ENCODE data around the gene ADRA2C.

ADRA2C gene

GRCh38 chr4:3775005-3775404 is 8.8 kb downstream of the ADRA2C start:
- H3K27me3 ChIP-seq (ENCODE audit: control insufficient read depth, insufficient read depth, low read length) = no peaks in the 10 kb centered on the region

DNA sequence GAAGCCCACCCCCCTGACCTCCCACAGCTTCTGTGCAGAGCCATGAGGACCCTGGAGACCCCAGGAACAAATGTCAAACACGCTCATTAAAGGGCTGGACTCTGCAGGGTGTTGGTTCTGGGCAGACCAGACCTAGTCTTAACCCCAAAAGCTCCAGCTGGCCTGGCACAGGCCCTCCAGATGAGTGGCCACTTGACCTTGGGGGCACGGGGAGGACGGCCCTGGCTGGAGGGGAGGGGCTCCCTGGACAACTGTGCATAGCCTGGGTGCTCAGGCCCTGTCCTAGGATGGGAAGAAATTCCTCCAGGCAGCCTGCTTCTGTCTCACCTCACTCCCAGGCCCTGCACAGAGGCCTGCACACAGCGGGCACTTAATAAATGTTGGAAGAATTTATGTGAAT is 9.4 kb downstream of the ADRA2C start:
- Histone ChIP-seq H3K9ac (ENCODE audit: low read depth, low read length) (no peak overlapping the region), H3K36me3 (ENCODE audit: control insufficient read depth, insufficient read depth, low read length) (no peaks in the 10 kb centered on the region), H3K9me3 (ENCODE audit: control insufficient read depth, insufficient read depth, low read length) (no peaks in the 10 kb centered on the region), H3K27me3 (ENCODE audit: control insufficient read depth, insufficient read depth, low read length) (no peaks in the 10 kb centered on the region), H3K4me1 (ENCODE audit: control insufficient read depth, insufficient read depth, low read length) (no peaks in the 10 kb centered on the region), H3K4me3 (ENCODE audit: low read depth, low read length) (no peak overlapping the region)

More at GRCh38 chr4:3775005-3775404, 8.8 kb downstream of the ADRA2C start:
- Histone ChIP-seq H3K4me1 (ENCODE audit: control insufficient read depth, insufficient read depth, low read length) (no peaks in the 10 kb centered on the region), H3K9ac (ENCODE audit: low read depth, low read length) (no peak overlapping the region), H3K4me3 (ENCODE audit: low read depth, low read length) (no peak overlapping the region), H3K36me3 (ENCODE audit: control insufficient read depth, insufficient read depth, low read length) (no peaks in the 10 kb centered on the region), H3K9me3 (ENCODE audit: control insufficient read depth, insufficient read depth, low read length) (no peaks in the 10 kb centered on the region)

- H3K4me1 ChIP-seq (ENCODE audit: control insufficient read depth, insufficient read depth, low read length) = no peaks in the 10 kb centered on the region
- no peaks in the 10 kb centered on the region for H3K9me3 ChIP-seq (ENCODE audit: control insufficient read depth, insufficient read depth, low read length)
- H3K27me3 ChIP-seq (ENCODE audit: control insufficient read depth, insufficient read depth, low read length) = no peaks in the 10 kb centered on the region
- no peak overlapping the region for H3K4me3 ChIP-seq (ENCODE audit: low read depth, low read length)
- H3K36me3 ChIP-seq (ENCODE audit: control insufficient read depth, insufficient read depth, low read length) = no peaks in the 10 kb centered on the region
- H3K9ac ChIP-seq (ENCODE audit: low read depth, low read length) = no peak overlapping the region
Measured at GRCh38 chr4:3776166-3777032, 10.2 kb downstream of the ADRA2C start.

GRCh38 chr4:3777033-3777390 is 10.8 kb downstream of the ADRA2C start:
- H3K9ac ChIP-seq (ENCODE audit: low read depth, low read length) = no peak overlapping the region
- no peaks in the 10 kb centered on the region for H3K27me3 ChIP-seq (ENCODE audit: control insufficient read depth, insufficient read depth, low read length)
- H3K9me3 ChIP-seq (ENCODE audit: control insufficient read depth, insufficient read depth, low read length) = no peaks in the 10 kb centered on the region

GRCh38 chr4:3777669-3778068 is 11.5 kb downstream of the ADRA2C start:
- Histone ChIP-seq H3K4me3 (ENCODE audit: low read depth, low read length) (no peak overlapping the region), H3K27me3 (ENCODE audit: control insufficient read depth, insufficient read depth, low read length) (no peaks in the 10 kb centered on the region), H3K9me3 (ENCODE audit: control insufficient read depth, insufficient read depth, low read length) (no peaks in the 10 kb centered on the region), H3K4me1 (ENCODE audit: control insufficient read depth, insufficient read depth, low read length) (no peaks in the 10 kb centered on the region), H3K9ac (ENCODE audit: low read depth, low read length) (no peak overlapping the region), H3K36me3 (ENCODE audit: control insufficient read depth, insufficient read depth, low read length) (no peaks in the 10 kb centered on the region)

More at GRCh38 chr4:3777033-3777390, 10.8 kb downstream of the ADRA2C start:
- Histone ChIP-seq H3K36me3 (ENCODE audit: control insufficient read depth, insufficient read depth, low read length) (no peaks in the 10 kb centered on the region), H3K4me3 (ENCODE audit: low read depth, low read length) (no peak overlapping the region), H3K4me1 (ENCODE audit: control insufficient read depth, insufficient read depth, low read length) (no peaks in the 10 kb centered on the region)

DNA sequence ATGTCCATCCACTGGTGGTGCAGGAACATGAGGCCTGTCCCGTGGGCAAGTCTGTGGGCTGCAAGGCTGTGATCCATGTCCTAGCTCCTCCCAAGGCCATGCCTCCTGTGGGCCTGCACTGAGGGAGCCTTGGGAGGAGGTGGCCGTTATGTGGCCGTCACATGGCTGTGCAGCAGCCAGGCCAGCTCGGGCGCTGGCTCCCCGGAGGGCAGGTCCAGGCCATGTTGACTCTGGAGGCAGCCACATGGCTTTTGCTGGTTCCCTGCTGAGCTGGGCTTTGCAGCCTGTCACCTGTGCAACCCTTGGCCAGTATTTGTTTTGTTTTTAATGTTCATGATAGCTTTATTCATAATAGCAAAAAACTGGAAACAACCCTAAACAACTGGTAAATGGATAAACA is 13.3 kb downstream of the ADRA2C start:
- no peaks in the 10 kb centered on the region for H3K36me3 ChIP-seq (ENCODE audit: control insufficient read depth, insufficient read depth, low read length)
- no peaks in the 10 kb centered on the region for H3K9me3 ChIP-seq (ENCODE audit: control insufficient read depth, insufficient read depth, low read length)
- H3K9ac ChIP-seq (ENCODE audit: low read depth, low read length) = no peak overlapping the region
- H3K27me3 ChIP-seq (ENCODE audit: control insufficient read depth, insufficient read depth, low read length) = no peaks in the 10 kb centered on the region
- no peak overlapping the region for H3K4me3 ChIP-seq (ENCODE audit: low read depth, low read length)
- no peaks in the 10 kb centered on the region for H3K4me1 ChIP-seq (ENCODE audit: control insufficient read depth, insufficient read depth, low read length)

DNA sequence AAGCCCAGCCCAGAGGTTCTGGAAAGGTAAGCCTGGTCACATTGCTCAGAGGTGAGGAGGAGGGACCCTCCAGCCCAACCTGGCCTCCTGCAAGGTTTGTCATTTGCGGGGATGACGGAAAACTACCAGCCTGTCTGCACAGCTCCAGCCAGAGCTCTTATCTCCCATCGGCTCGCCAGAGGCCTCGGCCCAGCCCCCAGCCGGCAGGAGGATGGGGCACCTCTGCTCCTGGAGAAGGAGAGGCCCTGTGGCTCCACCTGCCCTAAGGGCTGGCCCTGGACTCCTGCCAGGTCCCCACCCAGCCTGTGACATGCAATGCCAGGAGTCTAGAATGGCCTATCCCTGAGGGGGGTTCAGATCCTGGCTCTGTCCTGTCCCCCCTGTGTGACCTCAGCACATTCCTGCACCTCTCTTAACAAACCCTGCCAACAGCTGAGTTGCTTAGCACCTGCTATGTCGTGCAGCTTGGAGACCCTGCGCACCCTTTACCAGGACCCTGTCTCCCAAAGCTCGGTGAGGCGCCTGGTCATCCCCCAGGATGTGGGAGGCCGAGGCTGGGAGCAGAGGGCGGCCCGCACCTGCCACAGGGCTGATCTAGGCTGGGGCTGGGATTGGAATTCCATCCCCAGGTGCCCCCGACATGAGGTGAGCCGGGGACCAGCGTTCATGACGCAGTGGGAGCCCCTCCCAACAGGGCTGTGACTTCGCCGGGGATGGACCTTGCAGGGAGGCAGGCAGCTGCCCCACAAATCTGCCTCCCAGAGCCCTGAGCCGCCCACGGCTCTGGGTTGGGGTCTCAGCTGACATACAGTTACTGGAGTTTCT is 14.4 kb downstream of the ADRA2C start:
- no peaks in the 10 kb centered on the region for H3K4me1 ChIP-seq (ENCODE audit: control insufficient read depth, insufficient read depth, low read length)
- no peaks in the 10 kb centered on the region for H3K9me3 ChIP-seq (ENCODE audit: control insufficient read depth, insufficient read depth, low read length)
- H3K4me3 ChIP-seq (ENCODE audit: low read depth, low read length) = no peak overlapping the region
- no peaks in the 10 kb centered on the region for H3K27me3 ChIP-seq (ENCODE audit: control insufficient read depth, insufficient read depth, low read length)
- no peaks in the 10 kb centered on the region for H3K36me3 ChIP-seq (ENCODE audit: control insufficient read depth, insufficient read depth, low read length)
- no peak overlapping the region for H3K9ac ChIP-seq (ENCODE audit: low read depth, low read length)

DNA sequence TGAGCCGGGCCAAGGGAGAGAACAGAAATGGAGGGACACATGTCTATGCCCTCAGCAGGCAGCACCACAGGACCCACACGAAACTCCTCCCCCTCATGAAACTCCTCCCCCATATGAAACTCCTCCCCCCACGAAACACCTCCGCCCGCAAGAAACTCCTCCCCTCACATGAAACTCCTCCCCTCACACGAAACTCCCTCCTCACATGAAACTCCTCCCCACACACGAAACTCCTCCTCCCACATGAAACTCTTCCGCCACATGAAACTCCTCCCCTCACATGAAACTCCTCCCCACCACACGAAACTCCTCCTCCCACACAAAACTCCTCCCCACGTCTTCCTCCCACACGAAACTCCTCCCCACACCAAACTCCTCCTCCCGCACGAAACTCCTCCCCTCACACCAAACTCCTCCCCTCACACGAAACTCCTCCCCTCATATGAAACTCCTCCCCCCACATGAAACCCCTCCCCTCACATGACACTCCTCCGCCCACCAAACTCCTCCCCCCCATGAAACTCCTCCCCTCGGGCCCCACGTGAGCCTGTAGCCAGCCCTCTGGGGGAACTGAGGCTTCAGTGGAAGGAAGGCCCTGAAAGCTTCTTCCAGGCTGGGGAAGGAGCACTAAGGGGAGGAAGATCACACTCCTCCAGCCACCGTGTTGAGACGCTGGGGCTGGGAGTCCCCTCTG is 15.2 kb downstream of the ADRA2C start:
- no peak overlapping the region for H3K9ac ChIP-seq (ENCODE audit: low read depth, low read length)
- H3K4me3 ChIP-seq (ENCODE audit: low read depth, low read length) = no peak overlapping the region
- H3K27me3 ChIP-seq (ENCODE audit: control insufficient read depth, insufficient read depth, low read length) = no peaks in the 10 kb centered on the region
- no peaks in the 10 kb centered on the region for H3K4me1 ChIP-seq (ENCODE audit: control insufficient read depth, insufficient read depth, low read length)
- H3K9me3 ChIP-seq (ENCODE audit: control insufficient read depth, insufficient read depth, low read length) = no peaks in the 10 kb centered on the region
- no peaks in the 10 kb centered on the region for H3K36me3 ChIP-seq (ENCODE audit: control insufficient read depth, insufficient read depth, low read length)

DNA sequence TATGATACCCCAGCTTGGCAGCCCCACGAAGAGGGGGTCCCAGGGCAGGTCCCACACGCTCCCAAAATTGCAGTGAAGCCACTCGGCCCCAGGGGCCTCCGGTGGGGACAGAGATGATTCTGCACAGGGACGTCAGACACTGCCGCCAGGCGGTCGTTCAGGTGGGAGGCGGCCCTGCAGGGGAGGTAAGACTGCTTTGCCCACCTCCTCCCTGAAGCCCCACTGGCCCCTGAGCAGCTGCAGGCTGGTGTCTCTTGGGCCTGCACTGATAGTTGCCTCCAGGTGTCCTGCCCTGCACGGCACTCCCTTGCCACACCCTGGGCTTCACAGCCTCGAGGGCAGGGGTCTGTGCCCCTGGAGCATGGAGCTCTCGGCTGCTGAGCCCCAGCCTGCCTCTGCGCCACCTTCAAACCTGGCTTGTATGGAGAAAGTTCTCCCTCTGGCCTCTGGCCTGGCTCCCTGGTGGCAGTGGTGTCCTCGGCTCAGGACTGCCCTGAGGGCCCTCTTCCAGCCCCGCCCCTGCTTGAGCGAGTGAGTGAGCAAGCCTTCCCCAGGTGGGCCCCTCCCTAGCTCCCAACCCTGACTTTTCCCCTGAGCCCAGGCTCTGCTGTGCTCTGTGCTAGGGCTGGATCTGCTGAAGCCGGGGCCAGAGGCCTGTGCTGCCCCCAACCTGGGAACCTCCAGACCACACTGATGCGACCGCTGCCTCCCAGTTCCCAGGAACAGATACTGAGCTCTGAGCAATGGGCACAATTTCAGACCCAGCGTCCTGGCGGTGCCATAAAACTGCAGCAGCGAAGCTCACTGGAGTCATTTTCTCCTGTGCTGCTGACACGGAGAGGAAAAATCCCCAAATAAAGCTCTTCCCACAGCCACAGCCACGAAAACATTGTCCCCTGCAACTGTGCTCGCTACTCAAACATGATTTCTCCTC is 16.1 kb downstream of the ADRA2C start:
- no peaks in the 10 kb centered on the region for H3K9me3 ChIP-seq (ENCODE audit: control insufficient read depth, insufficient read depth, low read length)
- H3K36me3 ChIP-seq (ENCODE audit: control insufficient read depth, insufficient read depth, low read length) = no peaks in the 10 kb centered on the region
- no peaks in the 10 kb centered on the region for H3K27me3 ChIP-seq (ENCODE audit: control insufficient read depth, insufficient read depth, low read length)
- H3K4me3 ChIP-seq (ENCODE audit: low read depth, low read length) = no peak overlapping the region
- no peak overlapping the region for H3K9ac ChIP-seq (ENCODE audit: low read depth, low read length)
- H3K4me1 ChIP-seq (ENCODE audit: control insufficient read depth, insufficient read depth, low read length) = no peaks in the 10 kb centered on the region

DNA sequence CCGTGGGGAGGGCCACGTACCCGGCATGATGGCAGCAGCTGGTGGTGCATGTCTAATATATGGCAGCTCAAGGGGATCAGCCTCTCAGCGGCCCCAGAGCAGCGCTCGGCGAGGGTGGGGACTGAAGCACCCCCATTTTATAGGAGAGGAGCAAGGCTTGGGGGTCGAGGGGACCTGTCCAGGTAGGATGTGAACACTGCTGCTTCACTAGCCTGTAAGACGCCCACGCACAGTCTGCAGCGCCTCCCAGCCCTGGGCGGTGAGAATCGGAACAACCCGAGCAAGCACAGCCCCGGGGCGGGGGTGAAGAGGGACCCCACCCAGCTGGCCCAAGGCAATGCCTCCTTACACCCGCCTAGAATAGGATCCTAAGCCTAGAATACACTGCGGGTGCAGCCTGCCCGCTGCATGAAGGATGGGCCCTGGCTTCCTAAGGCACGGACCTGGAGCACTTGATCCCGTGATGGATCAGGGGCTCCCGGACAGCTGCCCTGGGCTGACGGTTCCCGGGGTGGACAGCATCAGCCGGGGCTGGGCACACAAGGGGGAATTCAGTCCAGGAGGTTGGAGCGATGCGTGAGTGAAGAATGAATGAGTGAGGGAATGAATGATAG is 17.6 kb downstream of the ADRA2C start:
- Histone ChIP-seq H3K27me3 (ENCODE audit: control insufficient read depth, insufficient read depth, low read length) (no peaks in the 10 kb centered on the region), H3K9ac (ENCODE audit: low read depth, low read length) (no peak overlapping the region), H3K9me3 (ENCODE audit: control insufficient read depth, insufficient read depth, low read length) (no peaks in the 10 kb centered on the region), H3K36me3 (ENCODE audit: control insufficient read depth, insufficient read depth, low read length) (no peaks in the 10 kb centered on the region), H3K4me3 (ENCODE audit: low read depth, low read length) (no peak overlapping the region), H3K4me1 (ENCODE audit: control insufficient read depth, insufficient read depth, low read length) (no peaks in the 10 kb centered on the region)

All from iPS-15b (cell line).